GM12891 (cell line): ENCODE data around the gene SLC38A2.

Experiments used
- POLR2AphosphoS5 ChIP-seq: IDR thresholded peaks from 2 replicates; pipeline ENCODE4 v1.6.1; 2011; ENCODE audit warnings: low read depth, low read length, control low read depth
- SPI1 ChIP-seq: IDR thresholded peaks from 2 replicates; pipeline ENCODE4 v1.6.1; 2011; ENCODE audit warnings: low read depth, low read length, control low read depth
- TAF1 ChIP-seq: IDR thresholded peaks from 2 replicates; pipeline ENCODE4 v1.6.1; 2011; ENCODE audit warnings: low read depth, low read length, control low read depth

DNA sequence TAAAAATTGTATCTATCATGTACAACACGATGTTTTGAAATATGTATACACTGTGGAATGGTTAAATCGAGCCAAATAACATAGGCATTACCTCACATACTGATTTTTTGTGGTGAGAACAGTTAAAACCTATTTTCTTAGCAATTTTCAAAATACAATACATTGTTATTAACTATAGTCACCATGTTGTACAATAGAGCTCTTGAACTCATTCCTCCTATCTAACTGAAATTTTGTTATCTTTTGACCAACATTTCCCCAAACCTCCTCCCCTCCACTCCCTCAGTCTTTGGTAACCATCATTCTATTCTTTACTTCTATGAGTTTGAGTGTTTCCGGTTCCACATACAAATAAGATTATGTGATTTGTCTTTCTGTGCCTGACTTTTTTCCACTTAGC, 6.8 kb upstream of the SLC38A2 start:
- TF ChIP-seq TAF1, result no peak
- TF ChIP-seq POLR2AphosphoS5, result no peak
- TF ChIP-seq SPI1, result no peak
